Tongue (tissue), 2 donors: ENCODE measurements around the gene RERE. TPM values are rescaled to one million over a fixed set of nuclear protein-coding genes. Genes with fewer than 3 reads are reported as not detected.
"Not testable (repeated sequence)": the region's sequence is repeated elsewhere in the genome, so short reads cannot be mapped to it uniquely, and the experiment has no call there.

Source experiments
- DNase-seq: peaks from one replicate; pipeline ENCODE4 v3.0.0-alpha.2; 2015
- total RNA-seq: library from RNA; depleted of rRNA; stranded (reverse); fragments of >200 nt; gene quantifications from one replicate; pipeline ENCODE4 v1.2.3, GENCODE V29; 2014

RERE gene
- total RNA-seq, 1 donor from 2014 or later, result 76.5 TPM

DNA sequence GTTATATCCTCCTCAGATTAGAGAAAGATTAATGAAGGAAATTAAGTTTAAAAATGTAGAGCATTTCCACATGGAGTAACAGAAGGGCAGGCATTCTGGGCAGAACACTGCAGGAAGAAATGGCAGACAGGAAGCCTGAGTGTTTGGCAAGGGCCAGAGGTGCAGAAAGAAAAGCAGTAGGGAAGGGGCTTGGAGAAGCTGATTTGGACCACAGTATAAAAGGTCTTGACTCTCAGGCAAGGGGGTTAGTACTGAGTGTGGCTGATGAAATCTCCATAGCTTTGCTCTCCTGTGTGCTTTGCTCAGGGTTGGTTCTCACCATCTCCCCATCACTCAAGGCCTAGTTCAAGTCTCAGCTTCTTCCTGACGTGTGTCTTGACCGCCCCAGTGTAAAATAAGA is 419.4 kb downstream of the RERE start:
- DNase-seq, result no peak

DNA sequence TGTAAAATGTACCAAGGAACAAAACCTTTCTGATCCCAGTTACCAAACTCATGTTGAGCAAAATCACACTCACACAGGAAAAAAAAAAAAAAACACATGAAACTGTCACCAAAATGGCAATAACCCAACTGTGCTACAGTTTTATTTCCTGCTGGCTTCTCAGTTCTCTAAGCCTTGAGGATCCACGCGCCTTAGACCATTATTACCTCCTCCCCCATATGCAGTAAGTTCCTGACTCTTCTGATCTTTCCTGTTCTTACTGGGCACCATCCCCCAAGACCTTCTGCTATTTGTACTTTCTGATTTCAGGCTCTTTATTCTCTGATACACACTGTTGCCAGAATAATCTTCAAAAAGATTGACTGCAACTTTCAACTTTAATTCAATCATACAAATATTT is 419.9 kb downstream of the RERE start:
- DNase-seq, result no peak

DNA sequence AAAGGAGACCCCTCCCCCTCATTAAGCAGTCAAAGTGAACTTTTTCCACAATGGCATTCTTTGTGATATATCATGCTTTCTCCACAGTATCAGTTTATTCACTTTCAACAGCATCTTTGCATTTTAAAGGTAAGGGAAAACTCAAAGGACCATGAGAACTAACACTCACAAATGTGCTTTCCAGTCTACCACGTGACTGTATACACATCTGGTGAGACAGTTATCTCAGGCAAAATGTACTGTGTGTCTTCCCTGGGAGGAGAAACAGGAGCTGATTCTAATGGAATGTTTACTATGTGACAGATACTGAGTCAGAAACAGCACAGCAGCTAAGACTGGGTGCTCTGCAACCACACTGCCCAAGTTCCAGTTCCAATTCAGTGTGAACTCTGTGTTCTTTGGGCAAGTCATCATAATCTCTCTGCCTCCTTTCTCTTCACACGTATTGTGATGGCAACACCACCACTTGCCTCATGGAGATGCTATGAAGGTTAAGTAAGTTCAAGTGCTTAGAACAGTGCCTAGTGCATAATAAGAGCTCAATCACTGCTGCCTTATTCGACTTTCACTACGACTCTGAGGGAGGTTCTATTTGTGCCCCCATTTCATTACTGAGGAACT is 420.5 kb downstream of the RERE start:
- peak; percentile 54 for DNase-seq

DNA sequence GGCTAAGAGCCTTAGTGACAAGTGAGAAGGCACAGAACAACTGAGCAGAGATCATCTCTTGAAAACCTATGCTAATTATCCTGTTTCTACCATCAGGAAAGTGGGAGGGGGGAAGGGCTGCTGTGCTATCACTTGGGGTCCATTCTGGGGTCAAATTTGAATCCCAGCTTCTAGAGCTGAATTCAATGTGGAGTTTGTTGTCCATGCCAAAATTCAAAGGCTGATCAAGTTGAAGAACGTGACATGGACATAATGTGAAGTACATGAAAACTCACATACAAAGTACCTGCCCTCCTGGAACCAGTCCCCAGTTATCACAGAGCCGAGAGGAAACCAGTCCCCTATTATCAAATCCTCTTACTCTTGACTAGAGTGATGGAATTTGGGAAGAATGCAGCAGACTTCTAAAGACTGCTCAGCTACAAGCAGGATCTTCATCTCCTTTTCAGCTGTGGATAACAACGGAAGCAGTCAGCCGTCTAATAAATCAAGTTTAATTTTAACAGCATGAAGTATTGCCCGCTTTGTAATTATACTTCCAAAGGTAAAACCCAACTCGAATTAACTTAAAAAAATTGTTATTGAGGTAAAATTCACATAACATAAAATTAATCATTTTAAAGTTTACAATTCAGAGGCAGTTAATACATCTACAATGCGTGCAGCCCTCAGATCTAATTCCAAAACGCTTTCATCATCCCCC is 421.2 kb downstream of the RERE start:
- no peak for DNase-seq

DNA sequence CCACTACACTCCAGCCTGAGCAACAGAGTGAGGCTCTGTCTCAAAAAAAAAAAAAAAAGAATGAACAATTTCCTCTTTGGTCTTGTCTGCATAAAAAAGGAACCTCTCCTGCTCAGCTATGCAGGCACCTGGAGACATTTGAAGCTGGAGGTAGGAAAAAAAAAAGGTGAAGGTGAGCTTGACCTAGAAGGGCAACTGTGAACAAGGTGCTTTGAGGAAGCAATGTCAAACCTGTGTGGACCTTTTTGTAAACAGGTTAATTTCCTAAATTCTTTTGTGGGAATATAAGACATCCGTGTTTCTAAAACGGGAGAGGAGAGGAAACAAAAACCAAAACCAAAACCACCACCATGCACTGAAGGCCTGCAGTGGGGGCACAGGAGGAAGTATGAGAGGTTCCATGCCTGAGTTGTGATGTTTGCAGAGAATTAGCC is 422.0 kb downstream of the RERE start:
- no peak for DNase-seq

DNA sequence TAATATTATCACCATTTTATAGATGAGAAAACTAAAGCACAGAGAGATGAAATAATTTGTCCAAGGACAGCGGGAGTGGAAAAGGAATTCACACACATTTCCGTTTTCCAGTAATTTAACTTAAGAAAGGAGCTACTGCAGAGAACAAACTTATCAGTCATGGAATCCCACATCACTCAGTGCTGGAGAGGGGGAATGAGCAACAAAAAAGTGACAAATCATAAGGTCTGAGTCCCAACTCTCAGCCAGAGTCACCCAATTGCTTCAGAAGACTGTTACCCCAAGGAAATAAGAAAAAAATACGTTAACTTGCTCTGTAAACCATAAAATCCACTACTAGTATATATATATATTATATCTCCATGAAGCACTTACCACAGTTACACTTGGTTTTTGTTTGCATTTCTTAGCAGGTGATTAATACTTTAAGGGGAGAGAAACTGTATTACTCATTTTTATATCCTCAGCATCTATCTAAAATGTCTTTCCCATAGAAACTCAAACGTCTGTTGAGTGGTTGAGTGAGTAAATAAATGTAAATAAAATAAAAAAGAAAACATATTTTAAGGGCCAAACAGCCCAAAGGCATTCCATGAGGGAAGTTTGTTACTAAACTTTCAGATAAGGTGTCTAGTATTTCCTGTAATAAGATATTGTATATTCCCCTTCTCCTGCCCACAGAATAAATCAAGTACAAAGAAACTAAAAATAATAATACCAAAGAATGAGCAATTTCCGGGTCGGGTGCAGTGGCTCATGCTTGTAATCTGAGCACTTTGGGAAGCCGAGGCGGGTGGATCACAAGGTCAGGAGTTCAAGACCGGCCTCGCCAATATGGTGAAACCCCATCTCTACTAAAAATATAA is 422.8 kb downstream of the RERE start:
- no peak for DNase-seq

DNA sequence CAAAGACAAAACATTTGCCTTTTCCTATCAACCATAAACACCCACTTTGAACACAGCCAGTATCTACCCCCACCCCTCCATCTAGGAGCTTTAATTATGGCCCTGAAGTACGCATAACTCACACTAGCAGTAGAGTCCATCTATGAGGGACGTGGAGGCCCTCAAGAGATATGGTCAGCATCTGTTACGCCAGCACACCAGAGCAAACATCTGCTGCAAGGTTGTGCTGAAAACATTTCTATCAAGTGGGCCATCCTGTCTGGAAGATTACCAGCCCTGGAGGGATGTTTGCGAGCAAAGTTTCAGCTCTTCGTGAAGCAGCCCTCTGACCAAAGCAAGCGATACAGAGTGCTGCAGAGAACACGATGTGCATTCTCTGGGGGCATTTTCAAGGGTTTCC is 424.9 kb downstream of the RERE start:
- DNase-seq, result no peak

DNA sequence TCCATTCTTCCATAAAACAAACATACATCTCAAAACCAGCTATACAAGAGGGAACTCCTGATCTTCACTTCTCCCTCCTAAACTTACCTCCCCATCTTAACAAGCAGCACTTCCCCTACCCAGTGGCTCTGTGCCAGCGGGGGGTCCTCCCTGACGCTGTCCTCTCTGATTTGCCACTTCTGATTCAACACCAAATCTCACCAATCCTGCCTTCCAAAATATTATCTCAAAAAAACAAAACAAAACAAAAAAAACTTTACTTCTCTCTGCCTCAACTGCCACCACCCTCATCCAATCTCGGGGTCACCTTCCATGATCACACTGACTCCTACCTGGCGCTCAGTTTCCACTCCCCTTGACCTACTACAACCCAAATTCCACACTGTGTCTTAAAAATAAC is 426.7 kb downstream of the RERE start:
- no peak for DNase-seq

DNA sequence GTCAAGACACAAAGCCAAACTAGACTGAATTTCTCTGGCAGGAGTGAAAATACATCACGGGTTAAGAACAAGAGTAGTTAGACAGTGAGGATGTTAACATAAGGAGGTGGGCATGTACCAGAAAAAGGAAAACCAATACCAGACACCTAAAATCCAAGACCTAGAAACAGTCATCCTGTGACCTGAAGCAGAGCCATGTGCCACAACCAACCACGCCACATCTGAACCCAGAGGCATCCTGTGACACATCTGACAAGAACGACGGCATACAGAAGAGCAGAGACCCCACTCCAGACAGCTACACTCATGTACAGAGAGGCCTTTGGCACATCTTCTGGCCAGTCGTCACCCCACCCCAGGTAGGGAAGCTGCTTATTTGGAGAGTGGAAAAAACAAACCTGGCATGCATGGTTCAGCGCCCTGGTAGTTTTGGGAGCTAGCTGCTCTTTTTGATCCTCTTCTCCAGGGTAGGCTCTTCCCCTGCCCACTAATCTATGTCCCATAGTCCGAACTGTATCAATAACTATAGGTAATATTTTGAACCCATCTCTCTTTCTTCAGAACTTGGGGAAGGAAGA is 427.4 kb downstream of the RERE start:
- no peak for DNase-seq

DNA sequence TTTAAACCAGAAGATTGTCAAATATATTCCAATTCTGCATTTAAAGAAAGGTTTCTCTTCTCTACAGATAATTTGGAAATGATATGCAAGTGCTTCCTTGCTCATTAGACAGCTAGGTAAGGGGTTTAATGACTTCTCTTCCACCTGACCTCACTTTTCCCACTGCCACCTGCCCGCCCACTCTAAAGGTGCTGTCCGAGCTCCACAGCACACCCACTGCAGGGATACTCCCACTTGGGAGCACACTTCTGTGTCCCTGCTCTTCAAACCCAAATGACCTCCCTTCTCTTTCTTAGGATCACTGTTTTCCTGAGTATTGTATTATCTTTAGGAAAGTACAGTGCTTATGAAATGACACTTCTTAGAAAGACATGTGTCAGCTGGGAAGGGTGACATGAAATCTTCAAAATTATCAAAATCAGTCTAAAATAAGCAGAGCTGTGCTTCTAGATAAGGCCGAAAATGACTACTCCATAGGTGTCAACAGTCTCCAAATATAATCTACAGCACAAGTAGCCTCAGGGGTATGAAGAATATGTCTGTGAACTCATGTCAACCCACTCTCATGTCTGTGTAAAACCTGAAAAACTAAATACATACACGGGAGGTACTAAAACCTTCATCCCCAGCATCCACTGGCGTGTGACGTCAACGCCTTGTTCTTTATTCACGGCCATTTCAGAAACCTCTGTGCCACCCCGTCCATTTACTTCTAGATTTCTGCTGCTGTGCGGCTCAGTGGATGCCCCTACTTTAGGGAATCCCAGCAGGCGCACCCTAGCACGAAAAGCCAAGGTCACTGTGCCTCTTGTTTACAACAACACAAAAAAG is 428.5 kb downstream of the RERE start:
- no peak for DNase-seq

DNA sequence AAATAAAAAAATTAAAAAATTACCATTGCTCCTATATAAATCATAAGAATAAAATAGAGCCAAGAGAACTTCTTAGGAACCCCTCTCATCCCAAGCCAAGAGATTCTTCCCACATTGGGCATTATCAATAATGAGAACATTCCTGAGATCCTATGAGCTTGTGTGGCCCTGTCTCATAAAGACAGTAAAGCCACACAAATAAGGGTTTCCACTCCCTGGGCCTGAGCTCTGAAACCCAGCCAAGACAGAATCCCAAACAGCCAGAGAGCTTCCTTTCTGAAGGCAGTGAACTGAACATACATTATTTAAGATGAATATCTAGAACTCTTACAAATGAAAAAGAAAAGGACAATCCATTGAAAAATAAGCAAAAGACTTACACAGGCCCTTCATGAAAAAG is 431.2 kb downstream of the RERE start:
- DNase-seq, result no peak

DNA sequence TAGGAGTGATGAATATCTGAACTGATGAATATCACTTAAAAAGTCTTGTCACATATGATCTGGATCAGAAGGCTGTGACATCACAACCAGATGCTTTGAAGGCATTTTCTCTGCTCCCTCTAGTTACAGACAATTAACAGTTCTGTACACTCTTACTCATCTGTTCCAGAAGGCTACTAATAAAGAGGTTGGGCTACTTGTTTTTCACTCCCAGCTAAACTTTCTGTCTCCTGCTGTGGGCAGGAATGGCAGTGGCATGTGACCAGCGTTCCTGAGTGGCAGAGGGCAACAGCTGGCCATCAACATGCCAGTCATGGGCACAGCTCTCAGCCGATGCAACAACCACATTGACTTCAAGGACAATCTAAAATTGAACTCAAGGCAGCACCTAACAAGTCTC is 432.9 kb downstream of the RERE start:
- no peak for DNase-seq

DNA sequence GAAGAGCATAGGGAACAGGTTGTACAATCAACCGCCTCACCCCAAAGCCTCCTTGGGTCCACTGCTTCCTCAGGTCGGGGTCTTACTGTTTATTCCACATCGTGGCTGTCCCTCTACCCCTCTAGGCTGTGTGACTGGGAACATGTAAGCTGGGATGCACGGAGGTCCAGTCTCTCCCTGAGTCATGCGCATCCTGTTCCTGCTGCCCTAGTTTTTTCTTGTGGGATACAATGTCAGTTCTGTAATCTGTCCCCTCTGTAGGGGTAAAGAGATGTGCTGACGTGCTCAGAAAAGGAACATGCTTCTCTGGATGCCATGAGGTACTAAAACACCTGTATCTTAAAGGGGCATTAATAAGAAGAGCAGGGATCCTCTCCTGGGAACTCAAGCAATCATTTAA is 433.4 kb downstream of the RERE start:
- DNase-seq, result no peak

DNA sequence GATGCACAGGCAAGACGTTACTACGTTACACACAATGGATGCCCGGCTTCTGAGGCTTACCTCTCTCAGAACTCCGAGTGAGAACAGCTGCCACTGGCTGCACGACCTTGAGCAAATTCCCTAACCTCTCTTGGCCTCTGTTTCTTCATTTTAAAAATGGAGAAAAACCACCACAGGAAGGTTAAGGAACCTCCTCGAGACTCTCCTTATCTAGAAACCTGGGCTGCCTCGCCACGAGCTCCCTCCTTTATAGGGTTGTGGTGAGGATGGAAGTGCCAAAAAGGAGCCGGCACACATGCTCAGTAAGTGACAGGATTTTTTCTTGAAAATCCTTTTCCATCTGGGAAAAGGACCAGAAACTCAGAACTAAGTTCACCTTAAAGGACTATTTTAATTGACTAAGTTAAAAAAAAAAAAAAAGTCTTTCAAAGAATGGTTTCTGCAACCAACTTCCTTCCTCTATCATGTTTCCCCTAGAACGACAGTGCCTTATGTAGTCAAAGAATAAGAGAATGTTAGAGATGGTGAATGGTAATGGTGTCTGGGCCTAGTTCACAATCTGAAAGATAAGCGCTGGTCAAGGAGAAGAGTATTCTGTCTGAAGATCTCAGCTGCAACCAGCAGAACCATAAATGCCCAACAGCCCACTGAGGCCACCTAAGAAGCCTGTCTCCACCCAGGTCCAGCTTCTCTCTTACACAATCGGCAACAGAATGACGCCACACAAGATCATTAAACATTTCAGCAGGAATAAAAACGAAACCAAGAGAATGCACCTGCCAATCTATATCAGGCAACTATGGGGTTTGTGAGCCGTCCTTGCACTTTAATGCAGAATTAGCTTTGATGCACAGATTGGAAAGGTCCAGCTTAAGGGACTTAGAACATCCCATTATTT is 434.6 kb downstream of the RERE start:
- DNase-seq, result no peak

DNA sequence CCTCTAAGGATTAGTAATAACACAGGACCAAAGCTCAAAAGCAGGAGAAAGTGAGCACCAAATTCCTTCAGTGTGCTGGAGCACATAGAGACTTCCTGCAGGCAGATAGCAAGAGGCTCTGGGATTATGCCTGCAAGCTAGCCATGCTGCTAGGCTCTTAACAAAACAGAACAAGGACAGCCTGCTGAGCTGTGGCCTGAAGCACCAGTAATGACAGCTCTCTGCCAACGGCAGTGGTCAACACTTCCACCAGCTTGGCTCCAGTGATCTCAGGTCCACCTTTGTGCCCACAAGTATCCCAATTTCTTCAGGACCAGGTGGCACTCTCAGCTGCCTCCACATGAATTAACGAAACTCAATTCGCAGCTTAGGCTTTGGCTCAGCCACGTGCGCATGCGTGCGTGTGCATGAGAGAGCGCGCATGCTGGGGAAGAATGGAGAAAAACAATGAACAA is 435.4 kb downstream of the RERE start:
- DNase-seq, result no peak

DNA sequence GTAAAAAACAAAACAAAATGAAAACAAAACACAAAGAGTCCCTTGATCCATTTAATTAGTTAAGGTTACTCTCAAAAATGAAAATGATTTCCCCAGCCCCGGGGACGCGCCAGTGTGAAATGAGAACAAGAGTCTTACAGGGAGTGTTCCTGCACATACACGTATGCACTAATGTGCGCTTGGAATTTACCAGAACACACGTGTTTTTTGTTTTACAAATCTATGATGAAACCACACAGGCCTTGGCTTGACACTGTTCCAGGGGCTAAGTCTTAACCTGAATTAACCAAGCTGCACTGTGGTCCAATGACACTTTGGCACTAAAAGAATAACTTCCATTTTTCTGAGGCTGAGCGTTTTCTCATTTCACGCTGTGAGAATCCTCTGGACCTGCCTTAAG is 435.8 kb downstream of the RERE start:
- peak; percentile 47 for DNase-seq

DNA sequence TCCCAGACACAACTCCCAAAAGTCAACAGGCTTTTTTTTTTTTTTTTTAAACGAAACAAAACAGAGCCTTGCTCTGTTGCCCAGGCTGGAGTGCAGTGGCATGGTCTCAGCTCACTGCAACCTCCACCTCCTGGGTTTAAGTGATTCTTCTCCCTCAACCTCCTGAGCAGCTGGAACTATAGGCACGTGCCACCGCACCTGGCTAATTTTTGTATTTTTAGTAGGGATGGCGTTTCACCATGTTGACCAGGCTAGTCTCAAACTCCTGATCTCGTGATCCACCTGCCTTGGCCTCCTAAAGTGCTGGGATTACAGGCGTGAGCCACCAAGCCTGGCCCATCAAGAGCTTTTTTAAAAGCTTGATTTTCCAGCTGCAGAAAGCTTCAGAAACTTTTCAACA is 437.1 kb downstream of the RERE start:
- not testable (repeated sequence) for DNase-seq

DNA sequence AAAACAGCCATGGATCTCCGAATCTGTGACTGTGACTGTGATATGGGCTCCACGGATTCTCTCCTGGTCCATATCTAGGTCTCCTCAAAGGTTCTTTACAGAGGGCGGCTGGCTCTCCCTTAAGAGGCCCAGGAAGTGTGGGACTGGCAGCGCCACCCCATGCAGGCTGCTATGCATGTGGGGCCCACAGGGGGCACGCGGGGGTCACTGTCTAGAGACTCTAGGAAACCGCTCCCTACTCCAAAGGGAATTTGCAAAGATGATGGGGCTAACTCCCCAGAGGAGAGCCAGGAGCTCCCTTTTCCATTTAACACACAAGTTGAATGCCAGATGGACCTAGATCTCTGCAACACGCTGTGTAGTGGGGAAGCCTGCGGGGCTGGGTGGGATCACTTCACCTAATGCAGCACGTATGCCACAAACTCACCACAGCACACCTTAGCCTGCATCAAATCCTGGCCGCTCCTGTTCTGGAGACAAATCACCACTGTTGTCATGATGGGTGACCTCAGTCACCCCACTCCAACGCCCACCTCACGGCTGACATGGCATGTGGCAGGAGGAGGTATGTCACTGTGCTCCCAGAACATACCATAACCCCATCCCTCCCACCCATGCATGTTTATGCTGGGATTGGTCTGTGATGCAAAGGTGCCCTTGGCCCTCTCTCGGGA is 437.8 kb downstream of the RERE start:
- DNase-seq, result no peak

DNA sequence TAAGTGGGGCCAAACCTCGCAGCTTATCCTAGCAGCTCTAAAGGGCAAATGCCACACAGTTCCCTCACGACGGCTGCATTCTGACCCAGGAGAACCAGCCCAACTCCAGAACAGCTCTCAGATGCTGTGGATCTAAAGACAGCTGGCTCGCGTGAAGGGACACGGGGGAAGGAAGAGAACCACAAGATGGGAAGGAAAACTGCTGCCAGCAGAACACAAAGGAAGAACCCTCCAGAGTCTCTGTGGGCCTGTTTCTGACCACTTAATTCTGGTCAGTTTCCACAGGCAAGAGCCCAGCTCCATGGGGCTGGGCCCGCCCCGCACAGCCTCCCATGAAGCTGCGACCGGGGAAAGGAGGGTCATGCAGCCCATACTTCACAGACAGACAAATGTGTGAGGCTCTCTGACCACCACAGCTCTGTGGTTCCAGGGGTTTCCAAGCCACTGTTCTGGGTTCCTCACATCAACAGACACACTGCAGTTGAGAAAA is 438.4 kb downstream of the RERE start:
- DNase-seq, result no peak

DNA sequence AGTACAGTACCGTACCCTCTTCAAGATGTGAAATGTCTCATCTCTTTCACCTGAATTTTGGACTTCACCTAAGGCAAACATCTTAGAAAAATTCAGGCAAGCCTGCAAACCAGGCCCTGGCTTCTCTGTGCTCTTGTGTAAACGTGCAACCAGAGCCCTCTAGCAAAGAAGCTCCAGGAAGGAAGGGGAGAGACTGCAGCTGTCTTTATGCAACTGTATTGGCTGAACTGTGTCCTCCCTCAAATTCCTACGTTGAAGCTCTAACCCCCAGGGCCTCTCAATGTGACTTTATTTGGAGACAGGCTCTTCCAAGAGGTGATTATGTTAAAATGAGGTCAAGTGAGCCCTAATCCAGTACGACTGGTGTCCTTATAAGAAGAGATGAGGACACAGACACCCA is 439.3 kb downstream of the RERE start:
- DNase-seq, result peak; percentile 87
